K562 (cell line): ENCODE results near the gene FASTKD1. TPM values are rescaled to one million over a fixed set of nuclear protein-coding genes. Genes with fewer than 3 reads are reported as not detected.
A peak's percentile ranks its signal among the peaks of the same experiment; 100 is the strongest.

Experiments
- BRCA1 ChIP-seq, 2 experiments: fragments of 450-650 bp in 1 of 2; sonication (generic) in 1 of 2; formaldehyde crosslinking in 1 of 2; IDR thresholded peaks; 2 replicates each; pipeline versions ENCODE4 v1.5.0 to v1.6.1; 2017 to 2020; ENCODE audit warnings: mild to moderate bottlenecking in 1 of 2, missing genetic modification reagents in 1 of 2
- FOXP1 ChIP-seq: sonication (generic); formaldehyde crosslinking; IDR thresholded peaks from 2 replicates; pipeline ENCODE4 v1.8.0; 2022; ENCODE audit warnings: mild to moderate bottlenecking, missing genetic modification reagents
- ILF3 ChIP-seq: fragments of 450-650 bp; IDR thresholded peaks from 2 replicates; pipeline ENCODE4 v1.6.1; 2018; ENCODE audit warnings: antibody characterized with exemption, mild to moderate bottlenecking, moderate library complexity, borderline replicate concordance
- NRF1 ChIP-seq, 2 experiments: fragments of 450-650 bp; IDR thresholded peaks in 1 of 2; conservative IDR thresholded peaks in 1 of 2; 2 replicates each; pipeline ENCODE4 v1.6.1; 2014; ENCODE audit warnings: mild to moderate bottlenecking in 2 of 2
- SIN3B ChIP-seq: fragments of 450-650 bp; IDR thresholded peaks from 2 replicates; pipeline ENCODE4 v1.6.1; 2017; ENCODE audit warnings: low read depth, mild to moderate bottlenecking, moderate library complexity
- polyA plus RNA-seq, 8 experiments: library from polyadenylated mRNA; depleted of rRNA in 4 of 8; stranded (reverse) in 5 of 8; unstranded in 3 of 8; fragments of >200 nt; fragmentation: Nextera tagmentation in 2 of 8; fragmentation: Illumina TruSeq in 1 of 8; extraction: Ambion mirVana in 2 of 8; extraction: Trizol in 1 of 8; gene quantifications; 2 replicates each; pipeline versions ENCODE4 v1.2.1 to v1.2.3, GENCODE V29; 2011 to 2014; ENCODE audit warnings: inconsistent platforms in 1 of 8, missing spikeins in 1 of 8
- total RNA-seq, 7 experiments: library from RNA; depleted of rRNA in 6 of 7; stranded (reverse); fragments of >200 nt in 6 of 7; fragmentation: Illumina TruSeq in 2 of 7; extraction: Trizol in 2 of 7; gene quantifications; 2 replicates each; pipeline versions ENCODE4 v1.2.1 to v1.2.3, GENCODE V29; 2011 to 2021; ENCODE audit warnings: low replicate concordance in 1 of 7
- TF ChIP-seq, protein P1 (sequence below): fragments of 200-800 bp; sonication (Bioruptor generic); IDR thresholded peaks from 2 replicates; pipeline ENCODE4 v1.6.1; 2016; ENCODE audit warnings: missing genetic modification characterization, missing compliant biosample characterization
- TF ChIP-seq, protein P2 (sequence below): sonication (generic); formaldehyde crosslinking; IDR thresholded peaks from 2 replicates; pipeline ENCODE4 v1.8.0; 2022; ENCODE audit warnings: missing genetic modification reagents, mild to moderate bottlenecking, borderline replicate concordance
- TF ChIP-seq, protein P3 (sequence below): sonication (generic); formaldehyde crosslinking; IDR thresholded peaks from 2 replicates; pipeline ENCODE4 v1.9.0; 2022; ENCODE audit warnings: mild to moderate bottlenecking, missing genetic modification reagents
- TF ChIP-seq, protein P4 (sequence below): sonication (generic); formaldehyde crosslinking; IDR thresholded peaks from 2 replicates; pipeline ENCODE4 v1.8.1; 2023; ENCODE audit warnings: missing genetic modification reagents, mild to moderate bottlenecking, borderline replicate concordance
- TF ChIP-seq, protein P5 (sequence below), 2 experiments: fragments of 450-650 bp in 1 of 2; sonication (generic) in 1 of 2; formaldehyde crosslinking; conservative IDR thresholded peaks; 2 replicates each; pipeline versions ENCODE4 v1.4.0 to v1.8.1; 2020 to 2022; ENCODE audit warnings: mild to moderate bottlenecking in 1 of 2, missing genetic modification reagents in 1 of 2

FASTKD1 gene
- total and polyA plus RNA-seq, 9 of the 15 experiments (the other 6 are each of a cell fraction or from before 2014, with no cell fraction given) = 63.5 to 134 (median 119) TPM

DNA sequence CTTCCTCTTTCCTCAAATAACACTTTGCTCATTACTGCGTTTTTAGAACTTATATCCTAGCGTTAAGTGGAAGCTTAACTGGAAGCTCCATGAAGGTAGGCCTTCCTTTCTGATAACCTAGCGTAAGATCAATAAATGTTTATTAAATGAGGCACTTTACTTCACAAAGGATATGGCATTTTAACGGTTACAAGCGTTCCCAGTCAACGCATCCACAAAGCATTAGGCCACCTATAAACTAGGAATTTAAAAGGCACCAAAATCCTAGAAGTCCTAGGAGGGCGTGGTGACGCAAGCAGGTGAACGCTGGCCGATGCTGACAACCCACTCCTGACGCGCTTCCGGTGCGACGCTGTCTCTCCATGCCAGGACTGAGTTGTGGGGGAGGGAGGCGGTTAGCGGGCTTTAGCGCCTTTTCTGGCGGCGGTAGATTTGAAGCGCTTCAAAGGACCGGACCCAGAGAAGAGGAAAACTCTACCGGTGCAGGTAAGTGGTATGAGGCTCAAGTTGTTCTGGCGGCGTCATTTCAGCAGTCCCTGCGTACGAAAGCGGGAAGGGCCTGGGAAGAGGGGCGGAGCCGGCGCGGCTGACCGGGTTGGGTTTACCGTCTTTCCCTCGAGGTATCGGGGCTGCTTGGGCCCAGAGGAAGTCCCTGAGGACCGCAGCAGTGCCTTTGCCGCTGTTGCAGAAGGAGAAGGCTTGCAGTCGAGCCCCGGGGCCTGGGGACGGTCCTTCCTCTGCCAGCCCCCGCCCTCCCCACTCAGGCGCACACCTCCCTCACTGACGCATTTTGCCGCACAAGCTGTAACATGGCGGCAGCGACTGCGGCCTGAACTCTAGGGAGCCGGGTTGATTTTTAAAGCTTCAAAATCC, 10.6 kb upstream of the FASTKD1 start, which contains the start of gene PPIG (continued):
- TF ChIP-seq, protein P1, sequence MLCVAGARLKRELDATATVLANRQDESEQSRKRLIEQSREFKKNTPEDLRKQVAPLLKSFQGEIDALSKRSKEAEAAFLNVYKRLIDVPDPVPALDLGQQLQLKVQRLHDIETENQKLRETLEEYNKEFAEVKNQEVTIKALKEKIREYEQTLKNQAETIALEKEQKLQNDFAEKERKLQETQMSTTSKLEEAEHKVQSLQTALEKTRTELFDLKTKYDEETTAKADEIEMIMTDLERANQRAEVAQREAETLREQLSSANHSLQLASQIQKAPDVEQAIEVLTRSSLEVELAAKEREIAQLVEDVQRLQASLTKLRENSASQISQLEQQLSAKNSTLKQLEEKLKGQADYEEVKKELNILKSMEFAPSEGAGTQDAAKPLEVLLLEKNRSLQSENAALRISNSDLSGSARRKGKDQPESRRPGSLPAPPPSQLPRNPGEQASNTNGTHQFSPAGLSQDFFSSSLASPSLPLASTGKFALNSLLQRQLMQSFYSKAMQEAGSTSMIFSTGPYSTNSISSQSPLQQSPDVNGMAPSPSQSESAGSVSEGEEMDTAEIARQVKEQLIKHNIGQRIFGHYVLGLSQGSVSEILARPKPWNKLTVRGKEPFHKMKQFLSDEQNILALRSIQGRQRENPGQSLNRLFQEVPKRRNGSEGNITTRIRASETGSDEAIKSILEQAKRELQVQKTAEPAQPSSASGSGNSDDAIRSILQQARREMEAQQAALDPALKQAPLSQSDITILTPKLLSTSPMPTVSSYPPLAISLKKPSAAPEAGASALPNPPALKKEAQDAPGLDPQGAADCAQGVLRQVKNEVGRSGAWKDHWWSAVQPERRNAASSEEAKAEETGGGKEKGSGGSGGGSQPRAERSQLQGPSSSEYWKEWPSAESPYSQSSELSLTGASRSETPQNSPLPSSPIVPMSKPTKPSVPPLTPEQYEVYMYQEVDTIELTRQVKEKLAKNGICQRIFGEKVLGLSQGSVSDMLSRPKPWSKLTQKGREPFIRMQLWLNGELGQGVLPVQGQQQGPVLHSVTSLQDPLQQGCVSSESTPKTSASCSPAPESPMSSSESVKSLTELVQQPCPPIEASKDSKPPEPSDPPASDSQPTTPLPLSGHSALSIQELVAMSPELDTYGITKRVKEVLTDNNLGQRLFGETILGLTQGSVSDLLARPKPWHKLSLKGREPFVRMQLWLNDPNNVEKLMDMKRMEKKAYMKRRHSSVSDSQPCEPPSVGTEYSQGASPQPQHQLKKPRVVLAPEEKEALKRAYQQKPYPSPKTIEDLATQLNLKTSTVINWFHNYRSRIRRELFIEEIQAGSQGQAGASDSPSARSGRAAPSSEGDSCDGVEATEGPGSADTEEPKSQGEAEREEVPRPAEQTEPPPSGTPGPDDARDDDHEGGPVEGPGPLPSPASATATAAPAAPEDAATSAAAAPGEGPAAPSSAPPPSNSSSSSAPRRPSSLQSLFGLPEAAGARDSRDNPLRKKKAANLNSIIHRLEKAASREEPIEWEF = no peak; the same call in 1 of the 2 replicates
- TF ChIP-seq, protein P2, sequence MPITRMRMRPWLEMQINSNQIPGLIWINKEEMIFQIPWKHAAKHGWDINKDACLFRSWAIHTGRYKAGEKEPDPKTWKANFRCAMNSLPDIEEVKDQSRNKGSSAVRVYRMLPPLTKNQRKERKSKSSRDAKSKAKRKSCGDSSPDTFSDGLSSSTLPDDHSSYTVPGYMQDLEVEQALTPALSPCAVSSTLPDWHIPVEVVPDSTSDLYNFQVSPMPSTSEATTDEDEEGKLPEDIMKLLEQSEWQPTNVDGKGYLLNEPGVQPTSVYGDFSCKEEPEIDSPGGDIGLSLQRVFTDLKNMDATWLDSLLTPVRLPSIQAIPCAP (CRISPR knock-in tag) = no peak; the same call in 1 of the 2 replicates
- TF ChIP-seq BRCA1 (IDR thresholded peaks at IDR 0.05) (no peak), BRCA1 (CRISPR knock-in tag; IDR thresholded peaks at IDR 0.05) (no peak), ILF3 (no peak), SIN3B (peak; percentile 93), FOXP1 (CRISPR knock-in tag) (peak; percentile 97), NRF1 (conservative IDR thresholded peaks at IDR 0.05 in 1 of 2, IDR thresholded peaks at IDR 0.05 in 1 of 2) (peak; percentile 71 to 78)
- TF ChIP-seq, protein P3, sequence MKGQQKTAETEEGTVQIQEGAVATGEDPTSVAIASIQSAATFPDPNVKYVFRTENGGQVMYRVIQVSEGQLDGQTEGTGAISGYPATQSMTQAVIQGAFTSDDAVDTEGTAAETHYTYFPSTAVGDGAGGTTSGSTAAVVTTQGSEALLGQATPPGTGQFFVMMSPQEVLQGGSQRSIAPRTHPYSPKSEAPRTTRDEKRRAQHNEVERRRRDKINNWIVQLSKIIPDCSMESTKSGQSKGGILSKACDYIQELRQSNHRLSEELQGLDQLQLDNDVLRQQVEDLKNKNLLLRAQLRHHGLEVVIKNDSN = no peak; the same call in 1 of the 2 replicates
- TF ChIP-seq, protein P4, sequence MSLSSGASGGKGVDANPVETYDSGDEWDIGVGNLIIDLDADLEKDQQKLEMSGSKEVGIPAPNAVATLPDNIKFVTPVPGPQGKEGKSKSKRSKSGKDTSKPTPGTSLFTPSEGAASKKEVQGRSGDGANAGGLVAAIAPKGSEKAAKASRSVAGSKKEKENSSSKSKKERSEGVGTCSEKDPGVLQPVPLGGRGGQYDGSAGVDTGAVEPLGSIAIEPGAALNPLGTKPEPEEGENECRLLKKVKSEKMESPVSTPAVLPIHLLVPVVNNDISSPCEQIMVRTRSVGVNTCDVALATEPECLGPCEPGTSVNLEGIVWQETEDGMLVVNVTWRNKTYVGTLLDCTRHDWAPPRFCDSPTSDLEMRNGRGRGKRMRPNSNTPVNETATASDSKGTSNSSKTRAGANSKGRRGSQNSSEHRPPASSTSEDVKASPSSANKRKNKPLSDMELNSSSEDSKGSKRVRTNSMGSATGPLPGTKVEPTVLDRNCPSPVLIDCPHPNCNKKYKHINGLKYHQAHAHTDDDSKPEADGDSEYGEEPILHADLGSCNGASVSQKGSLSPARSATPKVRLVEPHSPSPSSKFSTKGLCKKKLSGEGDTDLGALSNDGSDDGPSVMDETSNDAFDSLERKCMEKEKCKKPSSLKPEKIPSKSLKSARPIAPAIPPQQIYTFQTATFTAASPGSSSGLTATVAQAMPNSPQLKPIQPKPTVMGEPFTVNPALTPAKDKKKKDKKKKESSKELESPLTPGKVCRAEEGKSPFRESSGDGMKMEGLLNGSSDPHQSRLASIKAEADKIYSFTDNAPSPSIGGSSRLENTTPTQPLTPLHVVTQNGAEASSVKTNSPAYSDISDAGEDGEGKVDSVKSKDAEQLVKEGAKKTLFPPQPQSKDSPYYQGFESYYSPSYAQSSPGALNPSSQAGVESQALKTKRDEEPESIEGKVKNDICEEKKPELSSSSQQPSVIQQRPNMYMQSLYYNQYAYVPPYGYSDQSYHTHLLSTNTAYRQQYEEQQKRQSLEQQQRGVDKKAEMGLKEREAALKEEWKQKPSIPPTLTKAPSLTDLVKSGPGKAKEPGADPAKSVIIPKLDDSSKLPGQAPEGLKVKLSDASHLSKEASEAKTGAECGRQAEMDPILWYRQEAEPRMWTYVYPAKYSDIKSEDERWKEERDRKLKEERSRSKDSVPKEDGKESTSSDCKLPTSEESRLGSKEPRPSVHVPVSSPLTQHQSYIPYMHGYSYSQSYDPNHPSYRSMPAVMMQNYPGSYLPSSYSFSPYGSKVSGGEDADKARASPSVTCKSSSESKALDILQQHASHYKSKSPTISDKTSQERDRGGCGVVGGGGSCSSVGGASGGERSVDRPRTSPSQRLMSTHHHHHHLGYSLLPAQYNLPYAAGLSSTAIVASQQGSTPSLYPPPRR (CRISPR knock-in tag) = peak; percentile 80; the same call in 1 of the 2 replicates
- TF ChIP-seq, protein P5, sequence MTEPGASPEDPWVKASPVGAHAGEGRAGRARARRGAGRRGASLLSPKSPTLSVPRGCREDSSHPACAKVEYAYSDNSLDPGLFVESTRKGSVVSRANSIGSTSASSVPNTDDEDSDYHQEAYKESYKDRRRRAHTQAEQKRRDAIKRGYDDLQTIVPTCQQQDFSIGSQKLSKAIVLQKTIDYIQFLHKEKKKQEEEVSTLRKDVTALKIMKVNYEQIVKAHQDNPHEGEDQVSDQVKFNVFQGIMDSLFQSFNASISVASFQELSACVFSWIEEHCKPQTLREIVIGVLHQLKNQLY (CRISPR knock-in tag; conservative IDR thresholded peaks at IDR 0.05) = 0 out of 4 replicates have a peak, but pooled peaks of 1 of the 2 experiments have one; percentile 56
